Mesenchymal stem cell (in vitro differentiated cells and primary cell): ENCODE data around the gene DUOX2. TPM values are rescaled to one million over a fixed set of nuclear protein-coding genes. Genes with fewer than 3 reads are reported as not detected.
"Not testable (repeated sequence)": the region's sequence is repeated elsewhere in the genome, so short reads cannot be mapped to it uniquely, and the experiment has no call there.

Source experiments
- DNase-seq: peaks from one replicate; pipeline ENCODE4 v3.0.0-alpha.2; 2013
- H2AFZ ChIP-seq: one replicate; pipeline ENCODE4 v1.6.1; 2013; ENCODE audit warnings: low read depth, mild to moderate bottlenecking, control low read depth, inconsistent platforms, low read length, moderate library complexity
- H2AK5ac ChIP-seq: 2 replicates; pipeline ENCODE4 v1.6.1; 2013; ENCODE audit warnings: low read length, moderate library complexity, mild to moderate bottlenecking, inconsistent platforms; ENCODE audit not compliant: severe bottlenecking
- H2BK120ac ChIP-seq: one replicate; pipeline ENCODE4 v1.6.1; 2013; ENCODE audit warnings: low read depth, mild to moderate bottlenecking, inconsistent platforms, low read length, moderate library complexity
- H2BK12ac ChIP-seq, 2 experiments: one replicate each; pipeline ENCODE4 v1.6.1; 2013; ENCODE audit warnings: inconsistent platforms in 2 of 2, low read length in 2 of 2, mild to moderate bottlenecking in 2 of 2, moderate library complexity in 2 of 2, control low read depth in 1 of 2
- H2BK15ac ChIP-seq: one replicate; pipeline ENCODE4 v1.6.1; 2013; ENCODE audit warnings: mild to moderate bottlenecking, low read depth, inconsistent platforms; ENCODE audit not compliant: poor library complexity, severe bottlenecking
- H2BK5ac ChIP-seq: 2 replicates; pipeline ENCODE4 v1.6.1; 2013; ENCODE audit warnings: low read depth, mild to moderate bottlenecking, low read length, control low read depth, inconsistent platforms; ENCODE audit not compliant: poor library complexity, severe bottlenecking
- H3K14ac ChIP-seq, 2 experiments: one replicate each; pipeline ENCODE4 v1.6.1; 2013; ENCODE audit warnings: inconsistent platforms in 2 of 2, low read length in 2 of 2, control low read depth in 1 of 2, mild to moderate bottlenecking in 1 of 2, moderate library complexity in 1 of 2
- H3K18ac ChIP-seq, 2 experiments: one replicate each; pipeline ENCODE4 v1.6.1; 2013; ENCODE audit warnings: inconsistent platforms in 2 of 2, low read length in 2 of 2, control low read depth in 1 of 2, low read depth in 1 of 2, mild to moderate bottlenecking in 1 of 2
- H3K23ac ChIP-seq, 2 experiments: one replicate each; pipeline ENCODE4 v1.6.1; 2013; ENCODE audit warnings: inconsistent platforms in 2 of 2, low read length in 2 of 2, mild to moderate bottlenecking in 2 of 2, moderate library complexity in 2 of 2, control low read depth in 1 of 2
- H3K27ac ChIP-seq: 2 replicates; pipeline ENCODE4 v1.5.1; 2013; ENCODE audit warnings: mild to moderate bottlenecking, moderate library complexity, low read length, control low read depth, inconsistent platforms; ENCODE audit not compliant: poor library complexity, severe bottlenecking
- H3K27me3 ChIP-seq, 2 experiments: 2 replicates each; pipeline versions ENCODE4 v1.6.1 to v1.7.0; 2013; ENCODE audit warnings: low read length in 2 of 2, mild to moderate bottlenecking in 2 of 2, moderate library complexity in 2 of 2, control low read depth in 1 of 2, inconsistent platforms in 1 of 2; ENCODE audit not compliant: control insufficient read depth in 1 of 2, insufficient read depth in 1 of 2
- H3K36me3 ChIP-seq, 2 experiments: 2 replicates each; pipeline versions ENCODE4 v1.6.1 to v1.7.0; 2013; ENCODE audit warnings: low read length in 2 of 2, control low read depth in 1 of 2, inconsistent platforms in 1 of 2, low read depth in 1 of 2, mild to moderate bottlenecking in 1 of 2; ENCODE audit not compliant: insufficient read depth in 2 of 2, control insufficient read depth in 1 of 2
- H3K4ac ChIP-seq, 2 experiments: one replicate each; pipeline ENCODE4 v1.6.1; 2013; ENCODE audit warnings: inconsistent platforms in 2 of 2, low read length in 2 of 2, mild to moderate bottlenecking in 2 of 2, moderate library complexity in 2 of 2, control low read depth in 1 of 2, low read depth in 1 of 2
- H3K4me1 ChIP-seq: 2 replicates; pipeline ENCODE4 v1.6.1; 2013; ENCODE audit warnings: low read depth, low read length, control low read depth; ENCODE audit not compliant: control insufficient read depth, insufficient read depth
- H3K4me2 ChIP-seq: 2 replicates; pipeline ENCODE4 v1.6.1; 2013; ENCODE audit warnings: low read length, mild to moderate bottlenecking, inconsistent platforms; ENCODE audit not compliant: poor library complexity, severe bottlenecking
- H3K4me3 ChIP-seq, 2 experiments: 2 replicates each; pipeline versions ENCODE4 v1.5.1 to v1.7.0; 2013; ENCODE audit warnings: low read length in 2 of 2, mild to moderate bottlenecking in 2 of 2, control low read depth in 1 of 2, low read depth in 1 of 2; ENCODE audit not compliant: insufficient read depth in 1 of 2
- H3K79me1 ChIP-seq: replicated peaks from 2 replicates; pipeline ENCODE4 v1.6.1; 2013; ENCODE audit warnings: mild to moderate bottlenecking, control low read depth, low read length, inconsistent platforms; ENCODE audit not compliant: poor library complexity, severe bottlenecking
- H3K9ac ChIP-seq: 2 replicates; pipeline ENCODE4 v1.7.0; 2013; ENCODE audit warnings: mild to moderate bottlenecking, low read length, moderate library complexity
- H3K9me3 ChIP-seq: 2 replicates; pipeline ENCODE4 v1.7.0; 2013; ENCODE audit warnings: mild to moderate bottlenecking, low read length; ENCODE audit not compliant: control insufficient read depth
- H4K8ac ChIP-seq: one replicate; pipeline ENCODE4 v1.6.1; 2013; ENCODE audit warnings: inconsistent platforms, mild to moderate bottlenecking, low read length, moderate library complexity
- H4K91ac ChIP-seq: one replicate; pipeline ENCODE4 v1.6.1; 2013; ENCODE audit warnings: mild to moderate bottlenecking, low read length, inconsistent platforms
- WGBS: methylation state at CpG from one replicate; pipeline ENCODE4 v1.1.7; 2013; ENCODE audit warnings: mixed read lengths; 5-methylcytosine and 5-hydroxymethylcytosine counted together
- small RNA-seq: library from polyadenylated mRNA; stranded (forward); fragments of <200 nt; extraction: miRNeasy Mini kit (QIAGEN cat#:217004); gene quantifications from one replicate; pipeline ENCODE3, GENCODE V24; 2013; ENCODE audit warnings: low read depth

DUOX2 gene

GRCh38 chr15:45048449-45048793 lies 65.6 kb downstream of the DUOX2 start:
- 100% methylated on average over 3 of the region's 4 CpGs for WGBS
- H3K27ac ChIP-seq = not testable (repeated sequence)

GRCh38 chr15:45044270-45044669 lies 69.7 kb downstream of the DUOX2 start:
- H3K4me3 ChIP-seq, H3K27me3 ChIP-seq, H3K14ac ChIP-seq, H2AFZ ChIP-seq, H3K23ac ChIP-seq, H2BK15ac ChIP-seq, H3K79me1 ChIP-seq, H3K4me2 ChIP-seq, H2BK120ac ChIP-seq, H3K4me1 ChIP-seq, H2BK12ac ChIP-seq, H2BK5ac ChIP-seq, H3K27ac ChIP-seq, H3K9me3 ChIP-seq, H3K9ac ChIP-seq, H3K18ac ChIP-seq, DNase-seq, H2AK5ac ChIP-seq, H3K4ac ChIP-seq, H4K8ac ChIP-seq, H4K91ac ChIP-seq: not testable (repeated sequence)
- peaks cover 0 to 17% of the 10 kb centered on the region in 2 experiments for H3K36me3 ChIP-seq
- no CpG with 5 or more reads among the region's 1 CpG for WGBS

More at GRCh38 chr15:45048449-45048793, 65.6 kb downstream of the DUOX2 start:
- not testable (repeated sequence) for H3K4ac ChIP-seq, H3K4me1 ChIP-seq, H2BK5ac ChIP-seq, H2AK5ac ChIP-seq, H2AFZ ChIP-seq, H3K9ac ChIP-seq, H3K27me3 ChIP-seq, DNase-seq, H3K4me2 ChIP-seq, H2BK15ac ChIP-seq, H3K4me3 ChIP-seq, H3K79me1 ChIP-seq, H3K9me3 ChIP-seq, H3K23ac ChIP-seq, H4K8ac ChIP-seq, H3K14ac ChIP-seq, H2BK120ac ChIP-seq, H2BK12ac ChIP-seq, H4K91ac ChIP-seq, H3K18ac ChIP-seq
- peaks cover 0 to 31% of the 10 kb centered on the region in 2 experiments for H3K36me3 ChIP-seq

GRCh38 chr15:45042859-45043258 lies 71.1 kb downstream of the DUOX2 start:
- not testable (repeated sequence) for H3K27ac ChIP-seq, DNase-seq, H3K14ac ChIP-seq, H3K23ac ChIP-seq, H3K9ac ChIP-seq, H3K18ac ChIP-seq, H4K91ac ChIP-seq, H3K4me2 ChIP-seq, H2BK15ac ChIP-seq, H3K4ac ChIP-seq, H2AK5ac ChIP-seq, H2BK12ac ChIP-seq, H3K4me3 ChIP-seq, H3K79me1 ChIP-seq, H2AFZ ChIP-seq, H4K8ac ChIP-seq, H2BK120ac ChIP-seq, H2BK5ac ChIP-seq, H3K9me3 ChIP-seq, H3K27me3 ChIP-seq, H3K4me1 ChIP-seq
- H3K36me3 ChIP-seq = peaks cover 0 to 12% of the 10 kb centered on the region in 2 experiments
- no CpG with 5 or more reads among the region's 2 CpGs for WGBS

Small RNAs within 50 kb of the gene (small RNA-seq; reads per million reads assigned to genes)
- gene RF00019 = not detected
